ENCODE data around the gene PTPRC.

DNA sequence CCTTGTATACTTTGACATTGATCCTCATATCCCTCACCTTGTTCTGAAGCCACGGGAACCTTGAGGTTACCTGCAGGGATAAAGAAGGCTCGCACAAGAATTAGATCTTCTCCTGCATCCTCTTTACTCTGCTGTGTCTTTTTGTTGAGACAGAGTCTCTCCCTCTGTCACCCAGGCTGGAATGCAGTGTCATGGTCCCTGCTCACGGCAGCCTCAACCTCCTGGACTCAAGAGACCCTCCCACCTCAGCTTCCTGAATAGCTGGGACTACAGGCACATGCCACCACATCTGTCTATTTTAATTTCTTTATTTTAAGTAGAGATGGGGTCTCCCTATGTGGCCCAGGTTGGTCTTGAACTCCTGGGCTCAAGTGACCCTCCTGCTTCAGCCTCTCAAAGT, 134.7 kb downstream of the PTPRC start:
- TF ChIP-seq SUZ12 (IDR thresholded peaks at IDR 0.05; ENCODE audit: extremely low read depth, insufficient read depth, insufficient read length) (no peak), ZNF274 (IDR thresholded peaks at IDR 0.05; ENCODE audit: low read depth, low read length) (no peak), YY1 (IDR thresholded peaks at IDR 0.05; ENCODE audit: insufficient read depth, insufficient read length) (no peak)
